Measurements from ENCODE around the gene DKC1.

GRCh38 chrX:154762537-154763296, at the start of gene DKC1:
- TF ChIP-seq POLR2A (IDR thresholded peaks at IDR 0.05) (no peak), CTCF (IDR thresholded peaks at IDR 0.05) (peak in 1 of 7 experiments; percentile 13), EP300 (IDR thresholded peaks at IDR 0.05) (no peak), POLR2AphosphoS5 (IDR thresholded peaks at IDR 0.05) (peak; percentile 21 to 75 (median 56))
